HG02852 (cell line): Measurements from ENCODE around the gene MRPS31.

Experiments used
- ATAC-seq: cut with Tn5 transposase; IDR thresholded peaks from one replicate; pipeline ENCODE4 v1.9.1; 2021; ENCODE audit warnings: mild to moderate bottlenecking, moderate library complexity; ENCODE audit not compliant: unreplicated experiment

MRPS31 gene

GRCh38 chr13:40770934-40771618 lies at the start of gene MRPS31:
TSS of gene MRPS31 (minus strand) at chr13:40771190. CDS start at chr13:40771136, 54 bp downstream.
- peak; percentile 98 for ATAC-seq

GRCh38 chr13:40819797-40820315 lies 48.9 kb upstream of the MRPS31 start:
- ATAC-seq, result no peak

- no peak for ATAC-seq
Observed at GRCh38 chr13:40818926-40819325, 47.9 kb upstream of the MRPS31 start.

- no peak for ATAC-seq
Observed at GRCh38 chr13:40814803-40815202, 43.8 kb upstream of the MRPS31 start.

- ATAC-seq, result no peak
Observed at GRCh38 chr13:40813667-40814454, 42.9 kb upstream of the MRPS31 start.

GRCh38 chr13:40812724-40813445 lies 41.9 kb upstream of the MRPS31 start:
- ATAC-seq, result no peak

GRCh38 chr13:40812102-40812501 lies 41.1 kb upstream of the MRPS31 start:
- no peak for ATAC-seq

GRCh38 chr13:40809471-40809870 lies 38.5 kb upstream of the MRPS31 start:
- no peak for ATAC-seq

GRCh38 chr13:40806241-40806640 lies 35.3 kb upstream of the MRPS31 start:
- no peak for ATAC-seq

GRCh38 chr13:40803316-40803715 lies 32.3 kb upstream of the MRPS31 start:
- ATAC-seq, result no peak

- ATAC-seq, result no peak
Observed at GRCh38 chr13:40801255-40802217, 30.5 kb upstream of the MRPS31 start.

- ATAC-seq, result no peak
Observed at GRCh38 chr13:40800559-40800958, 29.6 kb upstream of the MRPS31 start.

- no peak for ATAC-seq
Observed at GRCh38 chr13:40799508-40799907, 28.5 kb upstream of the MRPS31 start.

- no peak for ATAC-seq
Observed at GRCh38 chr13:40798380-40798779, 27.4 kb upstream of the MRPS31 start.

GRCh38 chr13:40796649-40797048 lies 25.7 kb upstream of the MRPS31 start:
- no peak for ATAC-seq

GRCh38 chr13:40794414-40795368 lies 23.7 kb upstream of the MRPS31 start:
- ATAC-seq, result no peak

- no peak for ATAC-seq
Observed at GRCh38 chr13:40793339-40793738, 22.3 kb upstream of the MRPS31 start.

GRCh38 chr13:40792284-40793051 lies 21.5 kb upstream of the MRPS31 start:
- ATAC-seq, result no peak
